NT2/D1 (cell line): Measurements from ENCODE around the gene LRMDA.
"Not testable (repeated sequence)": the region's sequence is repeated elsewhere in the genome, so short reads cannot be mapped to it uniquely, and the experiment has no call there.

Experiments used
- DNase-seq: peaks from one replicate; pipeline ENCODE4 v3.0.0-alpha.2; 2011; ENCODE audit warnings: low read depth, low spot score
- H3K27me3 ChIP-seq: 2 replicates; pipeline ENCODE4 v1.6.0; 2011; ENCODE audit warnings: mild to moderate bottlenecking; ENCODE audit not compliant: insufficient read length, insufficient read depth
- H3K36me3 ChIP-seq: 2 replicates; pipeline ENCODE4 v1.6.1; 2011; ENCODE audit warnings: mild to moderate bottlenecking, low read length, mixed read lengths; ENCODE audit not compliant: insufficient read depth, insufficient read length
- H3K4me1 ChIP-seq: 2 replicates; pipeline ENCODE4 v1.5.1; 2011; ENCODE audit not compliant: insufficient read depth, insufficient read length
- H3K4me3 ChIP-seq: 2 replicates; pipeline ENCODE4 v1.5.1; 2011; ENCODE audit warnings: low read depth; ENCODE audit not compliant: insufficient read length
- H3K9ac ChIP-seq: 2 replicates; pipeline ENCODE4 v1.6.0; 2011; ENCODE audit warnings: low read depth; ENCODE audit not compliant: insufficient read length
- H3K9me3 ChIP-seq: 2 replicates; pipeline ENCODE4 v1.5.1; 2011; ENCODE audit warnings: mild to moderate bottlenecking, low read length; ENCODE audit not compliant: insufficient read depth
- SUZ12 ChIP-seq: IDR thresholded peaks from 2 replicates; pipeline ENCODE4 v1.6.1; 2011; ENCODE audit not compliant: insufficient read length, insufficient read depth; ENCODE audit errors: extremely low read depth
- YY1 ChIP-seq: IDR thresholded peaks from 2 replicates; pipeline ENCODE4 v1.6.1; 2011; ENCODE audit not compliant: insufficient read length, insufficient read depth
- ZNF274 ChIP-seq: IDR thresholded peaks from 2 replicates; pipeline ENCODE4 v1.6.1; 2011; ENCODE audit warnings: mild to moderate bottlenecking, low read depth, low read length

The LRMDA gene

DNA sequence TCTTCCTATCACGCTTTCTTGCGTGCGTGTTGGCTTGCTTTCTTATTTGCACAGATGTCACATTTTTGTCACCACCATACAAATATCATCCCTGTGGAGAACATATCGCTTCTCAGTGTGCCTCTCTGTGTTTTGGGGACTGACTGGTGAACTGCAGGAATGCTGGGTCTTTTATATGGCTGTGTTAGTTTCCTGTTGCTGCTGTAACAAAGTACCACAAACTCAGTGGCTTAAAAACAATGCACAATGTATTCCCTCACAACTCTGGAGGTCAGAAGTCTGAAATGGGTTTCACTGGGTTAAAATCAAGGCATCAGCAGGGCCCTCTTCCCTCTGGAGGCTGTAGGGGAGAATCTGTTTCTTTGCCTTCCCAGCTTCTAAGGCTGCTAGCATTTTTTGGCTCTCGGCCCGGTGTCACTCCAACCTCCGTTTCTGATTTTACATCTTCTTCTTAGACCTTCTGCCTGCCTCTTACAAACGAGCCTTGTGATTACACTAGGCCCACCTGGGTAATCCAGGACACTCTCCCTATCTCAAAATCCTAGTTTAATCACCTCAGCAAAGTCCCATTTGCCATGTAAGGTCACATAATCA, 82.0 kb downstream of the LRMDA start:
- H3K9ac ChIP-seq = no peak overlapping the region
- no peaks in the 10 kb centered on the region for H3K36me3 ChIP-seq
- H3K4me3 ChIP-seq = no peak overlapping the region
- TF ChIP-seq ZNF274 = no peak
- TF ChIP-seq YY1 = no peak
- no peak for TF ChIP-seq SUZ12
- no peaks in the 10 kb centered on the region for H3K9me3 ChIP-seq
- peaks cover 11% of the 10 kb centered on the region for H3K27me3 ChIP-seq
- DNase-seq = no peak
- H3K4me1 ChIP-seq = no peaks in the 10 kb centered on the region

DNA sequence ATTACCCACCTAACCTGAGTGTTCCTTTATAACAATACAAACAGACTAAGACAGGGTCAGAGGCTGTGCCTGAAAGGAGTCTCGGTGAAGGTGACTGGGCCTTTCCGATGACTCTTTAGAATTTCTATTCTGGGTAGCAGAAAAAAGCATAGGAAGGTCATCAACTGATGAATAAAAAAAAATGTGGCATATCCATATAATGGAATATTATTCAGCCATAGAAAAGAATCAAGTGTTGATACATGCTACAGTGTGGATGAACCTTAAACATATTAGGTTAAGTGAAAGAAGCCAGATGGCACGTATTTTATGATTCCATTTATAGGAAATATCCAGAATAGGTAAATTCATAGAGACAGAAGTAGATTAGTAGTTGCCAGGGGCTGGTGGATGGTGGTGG, 83.4 kb downstream of the LRMDA start:
- Histone ChIP-seq H3K4me1 (no peaks in the 10 kb centered on the region), H3K4me3 (no peak overlapping the region), H3K9me3 (no peaks in the 10 kb centered on the region), H3K36me3 (no peaks in the 10 kb centered on the region), H3K9ac (no peak overlapping the region), H3K27me3 (peaks cover 11% of the 10 kb centered on the region)
- no peak for TF ChIP-seq SUZ12
- no peak for TF ChIP-seq ZNF274
- TF ChIP-seq YY1 = no peak
- no peak for DNase-seq

DNA sequence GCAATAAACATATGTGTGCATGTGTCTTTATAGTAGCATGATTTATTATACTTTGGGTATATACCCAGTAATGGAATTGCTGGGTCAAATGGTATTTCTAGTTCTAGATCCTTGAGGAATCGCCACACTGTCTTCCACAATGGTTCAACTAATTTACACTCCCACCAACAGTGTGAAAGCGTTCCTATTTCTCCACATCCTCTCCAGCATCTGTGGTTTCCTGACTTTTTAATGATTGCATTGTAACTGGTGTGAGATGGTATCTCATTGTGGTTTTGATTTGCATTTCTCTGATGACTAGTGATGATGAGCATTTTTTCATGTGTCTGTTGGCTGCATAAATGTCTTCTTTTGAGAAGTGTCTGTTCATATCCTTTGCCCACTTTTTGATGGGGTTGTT, 84.7 kb downstream of the LRMDA start:
- not testable (repeated sequence) for DNase-seq, H3K27me3 ChIP-seq, H3K9ac ChIP-seq, H3K36me3 ChIP-seq, H3K4me3 ChIP-seq, H3K9me3 ChIP-seq, H3K4me1 ChIP-seq

DNA sequence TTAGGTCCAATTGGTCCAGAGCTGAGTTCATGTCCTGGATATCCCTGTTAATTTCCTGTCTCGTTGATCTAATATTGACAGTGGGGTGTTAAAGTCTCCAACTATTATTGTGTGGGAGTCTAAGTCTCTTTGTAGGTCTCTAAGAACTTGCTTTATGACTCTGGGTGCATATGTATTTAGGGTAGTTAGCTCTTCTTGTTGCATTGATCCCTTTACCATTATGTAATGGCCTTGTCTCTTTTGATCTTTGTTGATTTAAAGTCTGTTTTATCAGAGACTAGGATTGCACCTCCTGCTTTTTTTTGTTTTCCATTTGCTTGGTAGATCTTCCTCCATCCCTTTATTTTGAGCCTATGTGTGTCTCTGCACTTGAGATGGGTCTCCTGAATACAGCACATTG, 87.8 kb downstream of the LRMDA start:
- DNase-seq = not testable (repeated sequence)

DNA sequence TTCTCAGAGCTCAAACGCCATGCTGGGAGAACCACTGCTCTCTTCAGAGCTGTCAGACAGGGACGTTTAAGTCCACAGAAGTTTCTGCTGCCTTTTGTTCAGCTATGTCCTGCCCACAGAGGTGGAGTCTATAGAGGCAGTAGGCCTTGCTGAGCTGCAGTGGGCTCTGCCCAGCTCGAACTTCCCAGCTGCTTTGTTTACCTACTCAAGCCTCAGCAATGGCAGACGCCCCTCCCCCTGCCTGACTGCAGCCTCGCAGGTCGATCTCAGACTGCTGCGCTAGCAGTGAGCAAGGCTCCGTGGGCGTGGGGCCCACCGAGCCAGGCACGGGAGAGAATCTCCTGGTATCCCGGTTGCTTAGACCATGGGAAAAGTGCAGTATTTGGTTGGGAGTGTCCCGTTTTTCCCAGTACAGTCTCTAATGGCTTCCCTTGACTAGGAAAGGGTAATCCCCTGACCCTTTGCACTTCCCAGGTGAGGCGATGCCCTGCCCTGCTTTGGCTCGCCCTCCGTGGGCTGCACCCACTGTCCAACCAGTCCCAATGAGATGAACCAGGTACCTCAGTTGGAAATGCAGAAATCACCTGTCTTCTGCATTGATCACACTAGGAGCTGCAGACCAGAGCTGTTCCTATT, 89.9 kb downstream of the LRMDA start:
- DNase-seq, H3K36me3 ChIP-seq, H3K4me1 ChIP-seq, H3K9ac ChIP-seq, H3K9me3 ChIP-seq: not testable (repeated sequence)
- peak overlapping the region; percentile 13 for H3K4me3 ChIP-seq
- peaks cover 19% of the 10 kb centered on the region for H3K27me3 ChIP-seq

More for the DNA sequence above, 87.8 kb downstream of the LRMDA start:
- H3K27me3 ChIP-seq = peaks cover 19% of the 10 kb centered on the region
- not testable (repeated sequence) for H3K4me1 ChIP-seq, H3K4me3 ChIP-seq, H3K36me3 ChIP-seq, H3K9me3 ChIP-seq, H3K9ac ChIP-seq

DNA sequence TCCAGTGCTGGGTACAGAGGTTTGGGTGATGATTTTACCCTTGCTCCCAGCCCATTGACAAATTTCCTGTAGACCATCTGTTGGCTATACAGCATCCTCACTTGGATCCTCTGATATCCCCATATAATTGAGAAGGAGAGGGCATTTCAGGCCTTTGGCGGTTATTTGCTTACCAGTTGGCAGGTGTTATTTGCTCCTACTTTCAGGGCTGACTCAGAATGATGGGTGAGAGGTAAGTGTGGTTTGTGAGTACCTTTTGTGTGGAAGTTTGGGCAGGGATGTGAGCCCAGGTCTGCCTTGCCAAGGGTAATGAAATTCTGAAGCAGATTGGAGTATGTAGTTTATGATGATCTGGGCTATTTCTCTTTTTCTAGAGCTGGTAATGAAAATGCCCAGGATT, 93.6 kb downstream of the LRMDA start:
- no peak for TF ChIP-seq ZNF274
- no peak for TF ChIP-seq SUZ12
- no peak for TF ChIP-seq YY1
- H3K9ac ChIP-seq = no peak overlapping the region
- peaks cover 19% of the 10 kb centered on the region for H3K27me3 ChIP-seq
- DNase-seq = no peak
- H3K4me3 ChIP-seq = no peak overlapping the region
- no peaks in the 10 kb centered on the region for H3K9me3 ChIP-seq
- H3K4me1 ChIP-seq = no peaks in the 10 kb centered on the region
- H3K36me3 ChIP-seq = no peaks in the 10 kb centered on the region

DNA sequence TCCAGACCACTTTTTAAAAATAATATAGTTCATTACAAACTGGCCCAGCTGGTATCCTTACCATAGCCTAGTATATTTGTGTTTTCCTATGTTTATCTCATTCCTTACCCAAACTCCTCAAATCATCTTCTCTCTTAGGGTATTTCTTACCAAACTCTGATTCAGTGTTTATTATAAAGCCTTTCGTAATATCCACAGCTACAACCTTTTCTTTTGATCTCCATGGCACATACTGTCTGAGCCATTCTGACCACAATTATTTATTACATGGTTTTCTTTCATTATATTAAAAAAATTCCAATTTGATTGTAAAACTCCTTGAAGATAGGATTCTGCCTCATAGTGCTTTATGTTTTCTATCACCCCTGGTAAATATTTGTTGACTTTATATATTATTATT, 94.2 kb downstream of the LRMDA start:
- Histone ChIP-seq H3K9me3 (no peaks in the 10 kb centered on the region), H3K9ac (no peak overlapping the region), H3K4me1 (no peaks in the 10 kb centered on the region), H3K36me3 (no peaks in the 10 kb centered on the region), H3K4me3 (no peak overlapping the region), H3K27me3 (peaks cover 19% of the 10 kb centered on the region)
- DNase-seq = no peak
- TF ChIP-seq YY1 = no peak
- TF ChIP-seq SUZ12 = no peak

DNA sequence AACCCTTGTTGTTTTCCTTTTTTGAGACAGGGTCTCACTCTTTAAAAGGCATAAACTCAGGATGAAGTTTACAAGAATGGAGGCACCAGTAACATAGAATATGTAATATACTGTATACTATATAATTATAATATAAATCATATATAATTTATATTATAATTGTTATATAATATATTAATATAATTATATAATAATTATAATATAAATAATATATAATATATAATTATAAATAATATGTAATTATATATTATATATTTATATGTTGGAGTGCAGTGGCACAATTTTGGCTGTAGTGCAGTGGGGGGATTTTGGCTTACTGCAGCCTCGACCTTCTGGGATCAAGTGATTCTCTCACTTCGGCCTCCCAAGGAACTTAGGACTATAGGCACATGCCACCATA, 96.1 kb downstream of the LRMDA start:
- Histone ChIP-seq H3K9me3 (no peaks in the 10 kb centered on the region), H3K36me3 (no peaks in the 10 kb centered on the region), H3K4me3 (no peak overlapping the region), H3K9ac (no peak overlapping the region), H3K4me1 (no peaks in the 10 kb centered on the region), H3K27me3 (peaks cover 10% of the 10 kb centered on the region)
- DNase-seq = no peak
- TF ChIP-seq ZNF274 (no peak), YY1 (no peak), SUZ12 (no peak)
